Measurements from ENCODE around the gene IL17RA.
A peak's percentile ranks its signal among the peaks of the same experiment; 100 is the strongest.
"Not testable (repeated sequence)": the region's sequence is repeated elsewhere in the genome, so short reads cannot be mapped to it uniquely, and the experiment has no call there.

IL17RA gene, protein sequence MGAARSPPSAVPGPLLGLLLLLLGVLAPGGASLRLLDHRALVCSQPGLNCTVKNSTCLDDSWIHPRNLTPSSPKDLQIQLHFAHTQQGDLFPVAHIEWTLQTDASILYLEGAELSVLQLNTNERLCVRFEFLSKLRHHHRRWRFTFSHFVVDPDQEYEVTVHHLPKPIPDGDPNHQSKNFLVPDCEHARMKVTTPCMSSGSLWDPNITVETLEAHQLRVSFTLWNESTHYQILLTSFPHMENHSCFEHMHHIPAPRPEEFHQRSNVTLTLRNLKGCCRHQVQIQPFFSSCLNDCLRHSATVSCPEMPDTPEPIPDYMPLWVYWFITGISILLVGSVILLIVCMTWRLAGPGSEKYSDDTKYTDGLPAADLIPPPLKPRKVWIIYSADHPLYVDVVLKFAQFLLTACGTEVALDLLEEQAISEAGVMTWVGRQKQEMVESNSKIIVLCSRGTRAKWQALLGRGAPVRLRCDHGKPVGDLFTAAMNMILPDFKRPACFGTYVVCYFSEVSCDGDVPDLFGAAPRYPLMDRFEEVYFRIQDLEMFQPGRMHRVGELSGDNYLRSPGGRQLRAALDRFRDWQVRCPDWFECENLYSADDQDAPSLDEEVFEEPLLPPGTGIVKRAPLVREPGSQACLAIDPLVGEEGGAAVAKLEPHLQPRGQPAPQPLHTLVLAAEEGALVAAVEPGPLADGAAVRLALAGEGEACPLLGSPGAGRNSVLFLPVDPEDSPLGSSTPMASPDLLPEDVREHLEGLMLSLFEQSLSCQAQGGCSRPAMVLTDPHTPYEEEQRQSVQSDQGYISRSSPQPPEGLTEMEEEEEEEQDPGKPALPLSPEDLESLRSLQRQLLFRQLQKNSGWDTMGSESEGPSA

DNA sequence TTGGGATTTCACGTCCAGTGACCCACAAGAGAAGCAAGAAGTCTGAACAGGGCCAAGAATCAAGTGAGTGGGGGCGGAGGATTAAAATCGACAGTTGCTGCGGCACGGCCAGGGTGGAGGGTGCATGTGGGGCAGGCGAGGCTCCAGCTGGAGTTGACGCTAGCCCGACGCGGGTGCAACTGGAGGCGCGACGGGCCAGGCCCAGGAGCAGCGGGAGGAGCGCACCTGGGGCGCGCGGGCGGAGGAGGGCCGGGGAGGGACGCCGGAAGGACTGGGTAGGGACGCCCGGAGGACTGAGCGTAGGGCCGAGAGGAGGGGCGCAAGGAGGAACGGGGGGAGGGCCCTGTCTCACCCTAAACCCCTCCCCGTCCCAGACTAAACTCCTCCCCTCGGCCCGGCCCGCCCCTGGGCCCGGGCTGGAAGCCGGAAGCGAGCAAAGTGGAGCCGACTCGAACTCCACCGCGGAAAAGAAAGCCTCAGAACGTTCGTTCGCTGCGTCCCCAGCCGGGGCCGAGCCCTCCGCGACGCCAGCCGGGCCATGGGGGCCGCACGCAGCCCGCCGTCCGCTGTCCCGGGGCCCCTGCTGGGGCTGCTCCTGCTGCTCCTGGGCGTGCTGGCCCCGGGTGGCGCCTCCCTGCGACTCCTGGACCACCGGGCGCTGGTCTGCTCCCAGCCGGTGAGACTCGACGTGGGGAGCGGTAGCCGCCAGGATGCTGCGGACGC is at the start of gene IL17RA:
Gene IL17RA (plus strand): TSS at position 447 of the 723 bp plus-strand sequence. CDS start 92 bp downstream, at position 539.
- peak; percentile 47 for DNase-seq (ENCODE audit: low read depth, low spot score)

DNA sequence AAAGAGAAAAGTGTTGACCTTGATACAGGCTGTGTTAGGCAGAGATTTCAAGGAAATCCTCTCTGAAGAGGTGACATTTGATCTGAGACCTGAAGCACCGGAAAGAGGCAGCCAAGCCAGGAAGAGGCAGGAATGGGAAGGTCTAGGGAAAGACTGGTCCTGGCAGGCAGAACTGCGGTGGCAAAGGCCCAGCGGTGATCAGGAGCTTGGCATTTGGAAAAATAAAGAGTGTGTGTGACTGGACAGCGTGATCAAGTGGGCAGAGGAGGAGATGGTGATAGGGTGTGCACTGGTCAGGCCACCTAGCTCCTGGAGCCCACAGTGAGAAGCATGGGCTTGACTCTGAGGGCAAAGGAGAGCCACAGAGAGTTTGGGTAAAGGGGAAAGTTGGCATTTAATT is 49.6 kb upstream of the IL17RA start:
- DNase-seq (ENCODE audit: low read depth, low spot score): no peak

GRCh38 chr22:17035976-17036841 is 48.6 kb upstream of the IL17RA start:
- DNase-seq (ENCODE audit: low read depth, low spot score): not testable (repeated sequence)

GRCh38 chr22:17036842-17037711 is 47.7 kb upstream of the IL17RA start:
- not testable (repeated sequence) for DNase-seq (ENCODE audit: low read depth, low spot score)

DNA sequence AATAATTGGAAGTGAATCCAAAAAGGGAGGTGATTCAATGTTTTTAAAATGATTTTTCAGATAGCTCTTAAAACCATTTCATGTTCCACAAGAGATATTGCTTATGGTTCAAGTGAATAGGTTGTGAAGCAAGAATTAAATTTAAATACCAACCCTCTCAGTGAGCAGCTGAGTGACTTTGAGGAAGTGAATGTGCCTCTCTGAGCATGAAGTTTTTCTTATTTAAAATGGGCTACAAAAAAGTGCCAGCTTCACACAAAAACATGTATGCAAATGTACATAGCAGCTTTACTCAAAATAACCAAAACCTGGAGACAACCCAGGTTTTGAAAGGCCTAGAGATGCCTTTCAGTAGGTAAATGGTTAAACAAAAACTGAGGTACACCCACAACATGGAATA is 41.3 kb upstream of the IL17RA start:
- DNase-seq (ENCODE audit: low read depth, low spot score): no peak

GRCh38 chr22:17046566-17047348 is 38.0 kb upstream of the IL17RA start:
- DNase-seq (ENCODE audit: low read depth, low spot score): no peak

GRCh38 chr22:17047656-17048055 is 37.1 kb upstream of the IL17RA start:
- no peak for DNase-seq (ENCODE audit: low read depth, low spot score)

- DNase-seq (ENCODE audit: low read depth, low spot score): no peak
Measured at GRCh38 chr22:17056058-17056457, 28.7 kb upstream of the IL17RA start.

DNA sequence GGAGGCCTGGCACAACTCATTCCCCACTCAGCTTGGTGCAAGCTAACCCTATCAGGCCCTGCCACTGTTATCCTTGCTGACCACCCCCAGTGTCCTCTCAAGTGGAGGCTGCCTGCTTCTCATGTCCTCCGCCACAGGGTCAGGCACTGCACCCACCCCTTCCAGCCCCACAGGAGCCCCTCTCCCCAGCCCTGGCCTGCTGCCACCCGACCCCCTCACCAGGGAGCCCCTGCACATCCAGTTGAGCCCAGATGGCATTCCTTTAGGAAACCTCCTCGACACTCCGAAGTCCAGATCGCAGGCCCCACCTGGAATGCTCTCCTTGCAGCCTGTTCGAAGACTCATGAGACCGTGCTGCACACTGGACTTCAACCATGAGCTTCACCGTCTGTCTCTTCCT is 28.0 kb upstream of the IL17RA start:
- DNase-seq (ENCODE audit: low read depth, low spot score): no peak

DNA sequence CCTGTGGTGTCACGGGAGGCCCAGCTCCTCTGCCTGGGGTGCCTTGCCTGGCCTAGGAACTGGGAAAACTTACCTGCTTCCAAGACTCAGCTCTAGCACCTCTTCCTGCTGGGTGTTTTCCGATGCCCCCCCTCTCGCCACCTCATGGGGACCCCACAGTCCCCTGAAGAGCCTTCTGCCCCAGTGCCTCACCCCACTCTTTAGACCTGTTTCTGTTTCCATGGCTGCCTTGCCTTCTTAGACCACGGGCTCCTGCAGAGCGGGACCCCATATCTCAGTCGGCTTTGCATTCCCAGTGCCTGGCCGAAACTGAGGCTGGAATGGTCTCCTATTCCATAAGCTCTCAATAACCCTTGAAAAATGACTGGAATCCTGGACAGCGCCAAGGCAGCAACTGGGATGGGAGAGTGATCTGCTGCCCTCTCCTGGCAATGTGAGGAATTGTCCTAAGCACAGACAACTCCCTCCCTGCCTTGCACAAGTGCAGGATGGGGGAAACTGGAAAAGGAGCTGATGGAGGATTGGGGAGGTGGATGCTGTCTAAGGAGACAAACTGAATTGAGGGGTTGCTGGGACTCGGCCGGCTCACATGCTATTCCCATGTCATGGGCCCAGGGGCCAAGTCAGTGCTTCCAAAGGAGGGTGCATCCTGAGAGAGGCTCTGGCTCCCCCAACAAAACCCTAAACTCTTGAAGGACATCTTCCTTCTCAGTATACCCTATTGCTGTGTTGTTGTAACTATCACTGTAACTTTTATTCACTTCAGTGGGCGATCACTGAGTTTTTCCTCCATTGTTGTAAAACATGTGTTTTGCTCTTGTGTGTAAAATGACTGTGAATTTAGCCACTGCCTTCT is 26.6 kb upstream of the IL17RA start:
- peak; percentile 25 for DNase-seq (ENCODE audit: low read depth, low spot score)

- DNase-seq (ENCODE audit: low read depth, low spot score): no peak
Measured at GRCh38 chr22:17060126-17060525, 24.7 kb upstream of the IL17RA start.

DNA sequence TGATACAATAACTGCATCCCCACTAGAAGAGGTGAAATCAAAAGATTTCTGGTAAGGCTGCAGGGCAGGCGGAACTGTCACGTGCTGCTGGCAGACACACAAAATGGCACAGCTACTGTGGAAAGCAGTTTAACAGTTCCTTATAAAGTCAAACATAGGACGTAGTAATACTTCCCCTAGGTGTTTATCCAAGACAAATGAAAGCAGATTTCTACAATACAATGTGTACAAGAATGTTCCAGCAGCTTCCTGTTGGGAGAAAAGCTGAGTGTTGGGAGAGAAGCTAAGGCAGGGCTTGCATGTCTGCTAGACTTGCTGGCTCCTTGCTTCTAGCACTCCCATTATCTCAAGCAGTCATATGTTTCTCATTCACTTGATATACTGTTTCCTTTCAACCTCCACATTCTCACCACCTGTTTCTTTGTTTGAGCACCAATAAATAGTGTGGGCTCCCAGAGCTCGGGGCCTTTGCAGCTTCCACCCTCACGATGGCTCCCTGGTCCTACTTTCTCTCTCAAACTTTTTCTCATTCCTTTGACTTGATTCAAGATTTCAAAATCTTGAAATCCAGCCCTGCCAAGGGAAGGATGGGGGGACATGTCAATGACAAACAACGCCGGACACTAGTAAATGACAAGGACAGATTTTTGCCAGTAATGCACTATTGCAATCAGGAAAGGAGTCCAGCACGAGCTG is 21.2 kb upstream of the IL17RA start:
- no peak for DNase-seq (ENCODE audit: low read depth, low spot score)

GRCh38 chr22:17064498-17065100 is 20.2 kb upstream of the IL17RA start:
- no peak for DNase-seq (ENCODE audit: low read depth, low spot score)

- DNase-seq (ENCODE audit: low read depth, low spot score): no peak
Measured at GRCh38 chr22:17065433-17065832, 19.4 kb upstream of the IL17RA start.

GRCh38 chr22:17072877-17073276 is 11.9 kb upstream of the IL17RA start:
- no peak for DNase-seq (ENCODE audit: low read depth, low spot score)

GRCh38 chr22:17074648-17075002 is 10.2 kb upstream of the IL17RA start:
- no peak for DNase-seq (ENCODE audit: low read depth, low spot score)

DNA sequence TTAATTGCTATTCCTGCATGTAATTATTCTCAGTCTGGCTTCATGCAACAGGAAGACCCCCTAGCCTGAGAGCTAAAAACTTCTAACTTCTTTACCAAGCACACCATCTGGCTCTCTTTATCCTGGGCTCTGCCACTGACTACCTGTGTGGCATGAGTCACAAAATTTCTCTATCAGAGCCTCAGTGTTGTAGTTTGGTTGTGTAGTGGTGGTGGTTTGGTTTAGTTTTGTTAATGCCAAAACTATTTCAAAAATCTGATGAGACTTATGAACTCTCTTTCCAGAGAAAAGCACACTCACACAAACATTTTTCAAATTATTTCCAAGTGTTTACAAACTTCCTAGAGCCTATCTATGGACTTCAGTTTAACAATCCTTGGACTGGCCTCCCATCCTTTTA is 7.5 kb upstream of the IL17RA start:
- no peak for DNase-seq (ENCODE audit: low read depth, low spot score)
